Adipose tissue (tissue), 3 donors: ENCODE data around the gene IPCEF1. TPM values are rescaled to one million over a fixed set of nuclear protein-coding genes. Genes with fewer than 3 reads are reported as not detected.

Source experiments
- H3K27ac ChIP-seq: one replicate; pipeline ENCODE4 v1.5.1; 2013; ENCODE audit warnings: low read depth, low read length
- WGBS, 3 donors: extraction: QIAGEN DNeasy Blood & Tissue Kit; methylation state at CpG; one replicate each; pipeline ENCODE4 v1.1.7; 2013; 5-methylcytosine and 5-hydroxymethylcytosine counted together
- polyA plus RNA-seq, 3 donors: library from polyadenylated mRNA; stranded (reverse); fragments of 200-250 nt; gene quantifications; one replicate each; pipeline ENCODE4 v1.2.3, GENCODE V29; 2013
- donor health status: healthy with polysubstance abuse.
- donor health status: Bipolar disorder and iron deficiency.
- donor health status: healthy.

IPCEF1 gene
- polyA plus RNA-seq, 3 donors = 0.55 to 0.82 (median 0.67) TPM

DNA sequence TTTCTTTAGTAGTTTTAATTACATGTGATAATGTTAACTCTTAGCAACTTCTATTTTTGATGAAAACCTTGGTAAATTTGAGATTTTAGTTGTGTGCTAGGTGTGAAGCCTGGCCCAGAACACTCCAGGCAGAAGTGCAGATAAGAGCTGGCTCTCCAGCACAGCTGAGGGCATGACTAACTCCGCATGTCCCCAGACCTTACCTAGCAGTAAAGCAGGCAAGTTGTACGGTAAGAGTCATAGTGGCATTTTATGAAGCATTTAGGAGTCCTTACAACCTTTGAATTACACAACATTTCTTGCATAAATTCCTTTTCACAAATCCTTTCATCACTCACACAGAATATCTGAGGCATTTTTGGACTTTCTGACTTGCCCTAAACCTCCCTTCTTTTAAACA is 250.4 kb downstream of the IPCEF1 start:
- 89 to 97% (median 91%) methylated on average over 2 of the region's 2 CpGs for WGBS, 3 donors
- no peak overlapping the region for H3K27ac ChIP-seq

Other genes starting within 250 kb of the IPCEF1 start
- gene CNKSR3, start 153.9 kb upstream of the IPCEF1 start, polyA plus RNA-seq = 1 to 10 TPM; 3.8 to 6.8 (median 6.5) TPM